HepG2 (cell line): Measurements from ENCODE around the gene PALM2AKAP2. TPM values are rescaled to one million over a fixed set of nuclear protein-coding genes. Genes with fewer than 3 reads are reported as not detected.

Experiments used
- ATAC-seq: fragments of 200-7000 bp; cut with Tn5 transposase; 3 replicates; pipeline ENCODE4 v1.9.1; 2020; ENCODE audit warnings: mild to moderate bottlenecking, moderate library complexity
- BruUV-seq: library from RNA; stranded (reverse); fragments of 400-500 nt; replicated peaks from 2 replicates; lab custom pipeline; 2021; lab: Mats Ljungman, UMichigan
- CTCF ChIA-PET: fragments of 300-600 bp; formaldehyde crosslinking; extraction: SDS; loops from one replicate; lab custom pipeline; 2021; ENCODE audit warnings: low total read pairs, inconsistent platforms, low intra/inter-chr PET ratio; lab: Yijun Ruan, JAX
- POLR2A ChIA-PET: fragments of 350-600 bp; sonication (Branson Sonifier 250); formaldehyde crosslinking; loops from one replicate; lab custom pipeline; 2020; ENCODE audit warnings: antibody characterized with exemption, inconsistent platforms; lab: Yijun Ruan, JAX
- DNase-seq: peaks from one replicate; pipeline ENCODE4 v3.0.0-alpha.2; 2015; ENCODE audit warnings: low spot score
- FAIRE-seq: peaks from 3 replicates; lab custom pipeline; 2011; peaks lifted over from hg19 to GRCh38; lab: Jason Lieb, UNC
- H2AFZ ChIP-seq: one replicate; pipeline ENCODE4 v1.6.1; 2011; ENCODE audit warnings: low read length, inconsistent platforms
- H3K27ac ChIP-seq: fragments of 300-600 bp; 3 replicates; pipeline ENCODE4 v1.8.0; 2011; ENCODE audit warnings: mixed run types, mild to moderate bottlenecking, mixed read lengths, low read length, inconsistent platforms; ENCODE audit not compliant: insufficient read depth; ENCODE audit errors: extremely low read length
- H3K27me3 ChIP-seq, 2 experiments: fragments of 200-600 bp in 1 of 2; 2 replicates in 1 of 2; 3 replicates in 1 of 2; pipeline versions ENCODE4 v1.6.0 to v1.8.0; 2011; ENCODE audit warnings: low read length in 2 of 2, mild to moderate bottlenecking in 2 of 2, moderate library complexity in 2 of 2, inconsistent platforms in 1 of 2; ENCODE audit not compliant: insufficient read depth in 2 of 2, control insufficient read depth in 1 of 2
- H3K36me3 ChIP-seq, 2 experiments: fragments of 200-600 bp in 1 of 2; replicated peaks in 1 of 2; 2 replicates in 1 of 2; 3 replicates in 1 of 2; pipeline versions ENCODE4 v1.5.1 to v1.8.0; 2011; ENCODE audit warnings: low read length in 2 of 2, inconsistent platforms in 1 of 2; ENCODE audit not compliant: insufficient read depth in 2 of 2, control insufficient read depth in 1 of 2
- H3K4me1 ChIP-seq: 2 replicates; pipeline ENCODE4 v1.5.1; 2012; ENCODE audit warnings: low read length, inconsistent platforms; ENCODE audit not compliant: insufficient read depth
- H3K4me2 ChIP-seq: 2 replicates; pipeline ENCODE4 v1.6.0; 2011; ENCODE audit warnings: low read depth, low read length, inconsistent platforms
- H3K4me3 ChIP-seq, 3 experiments: fragments of 200-600 bp in 1 of 3; sonication (generic), shearing (Covaris generic) in 1 of 3; replicated peaks in 1 of 3; 2 replicates each; pipeline ENCODE4 v1.5.1; 2011 to 2016; ENCODE audit warnings: low read length in 3 of 3, inconsistent platforms in 2 of 3, low read depth in 2 of 3, mild to moderate bottlenecking in 2 of 3, control low read depth in 1 of 3, mixed read lengths in 1 of 3; ENCODE audit not compliant: insufficient read depth in 1 of 3
- H3K79me2 ChIP-seq: one replicate; pipeline ENCODE4 v1.6.1; 2011; ENCODE audit warnings: low read length, inconsistent platforms; ENCODE audit not compliant: insufficient read depth
- H3K9ac ChIP-seq: 2 replicates; pipeline ENCODE4 v1.6.0; 2011; ENCODE audit warnings: mild to moderate bottlenecking, low read depth, low read length, inconsistent platforms; ENCODE audit not compliant: insufficient read depth
- H3K9me3 ChIP-seq: 2 replicates; pipeline ENCODE4 v1.5.1; 2012; ENCODE audit warnings: mild to moderate bottlenecking, low read length
- H4K20me1 ChIP-seq: 2 replicates; pipeline ENCODE4 v1.6.0; 2011; ENCODE audit warnings: inconsistent platforms, mild to moderate bottlenecking, low read length, moderate library complexity; ENCODE audit not compliant: insufficient read depth
- CREB1 ChIP-seq, 2 experiments: fragments of 450-650 bp in 1 of 2; IDR thresholded peaks; 2 replicates each; pipeline ENCODE4 v1.6.1; 2016 to 2017; ENCODE audit warnings: control low read depth in 1 of 2, mild to moderate bottlenecking in 1 of 2, missing compliant biosample characterization in 1 of 2, missing genetic modification characterization in 1 of 2
- GLI4 ChIP-seq: sonication (generic); formaldehyde crosslinking; IDR thresholded peaks from 2 replicates; pipeline ENCODE4 v1.5.1; 2020; ENCODE audit warnings: missing genetic modification reagents, mild to moderate bottlenecking, moderate library complexity, borderline replicate concordance
- KAT2B ChIP-seq: fragments of 150-350 bp; IDR thresholded peaks from 2 replicates; pipeline ENCODE4 v1.6.1; 2014; ENCODE audit warnings: low read depth, low read length, borderline replicate concordance
- NFKBIZ ChIP-seq: IDR thresholded peaks from 2 replicates; pipeline ENCODE4 v1.6.1; 2018; ENCODE audit warnings: missing genetic modification reagents, missing compliant biosample characterization
- SRSF4 ChIP-seq: fragments of 200-400 bp; formaldehyde crosslinking; IDR thresholded peaks from one replicate; pipeline ENCODE4 v1.6.1; 2018; ENCODE audit warnings: mild to moderate bottlenecking, low read depth, low read length, moderate library complexity; ENCODE audit not compliant: poor library complexity, severe bottlenecking
- ZNF550 ChIP-seq: sonication (generic); formaldehyde crosslinking; IDR thresholded peaks from 2 replicates; pipeline ENCODE4 v1.4.0; 2020; ENCODE audit warnings: mild to moderate bottlenecking, missing genetic modification reagents, borderline replicate concordance
- ZNF567 ChIP-seq: sonication (generic); formaldehyde crosslinking; IDR thresholded peaks from 2 replicates; pipeline ENCODE4 v1.8.1; 2023; ENCODE audit warnings: mild to moderate bottlenecking, missing genetic modification reagents, borderline replicate concordance
- WGBS: methylation state at CpG from one replicate; pipeline ENCODE4 v1.1.6; 2017; ENCODE audit warnings: low lambda C conversion rate; 5-methylcytosine and 5-hydroxymethylcytosine counted together
- in situ Hi-C: cut with HindIII; loops from 2 replicates; pipeline ENCODE4 v1.10.0; 2017; ENCODE audit warnings: low pct_unique_long_range_greater_than_20kb; ENCODE audit not compliant: extremely low pct_ligation_motif_present
- intact Hi-C: fragments of 100-400 bp; cut with micrococcal nuclease; formaldehyde crosslinking; loops from one replicate; pipeline ENCODE4 v1.10.0; 2022; ENCODE audit not compliant: unreplicated experiment
- polyA plus RNA-seq, 8 experiments: library from polyadenylated mRNA; depleted of rRNA in 3 of 8; stranded (reverse) in 7 of 8; unstranded in 1 of 8; fragments of >200 nt; fragmentation: Illumina TruSeq in 4 of 8; extraction: Trizol in 4 of 8; gene quantifications; 2 replicates each; pipeline versions ENCODE4 v1.2.1 to v1.2.3, GENCODE V29; 2011 to 2016; ENCODE audit warnings: low read depth in 4 of 8, missing spikeins in 1 of 8, mixed read lengths in 1 of 8; ENCODE audit not compliant: insufficient read depth in 1 of 8
- total RNA-seq, 5 experiments: library from RNA; depleted of rRNA; stranded (reverse); fragments of >200 nt; fragmentation: Illumina TruSeq; extraction: Trizol; gene quantifications; 2 replicates each; pipeline ENCODE4 v1.2.3, GENCODE V29; 2016; ENCODE audit warnings: low read depth in 1 of 5

The PALM2AKAP2 gene
- total and polyA plus RNA-seq, 2 of the 13 experiments (the other 11 are each of a cell fraction or from before 2014, with no cell fraction given): 0.25 to 1.8 TPM

- no peak for TF ChIP-seq GLI4 (CRISPR knock-in tag)
Measured at GRCh38 chr9:109755040-109755439, 25.0 kb upstream of the PALM2AKAP2 start (continued).

DNA sequence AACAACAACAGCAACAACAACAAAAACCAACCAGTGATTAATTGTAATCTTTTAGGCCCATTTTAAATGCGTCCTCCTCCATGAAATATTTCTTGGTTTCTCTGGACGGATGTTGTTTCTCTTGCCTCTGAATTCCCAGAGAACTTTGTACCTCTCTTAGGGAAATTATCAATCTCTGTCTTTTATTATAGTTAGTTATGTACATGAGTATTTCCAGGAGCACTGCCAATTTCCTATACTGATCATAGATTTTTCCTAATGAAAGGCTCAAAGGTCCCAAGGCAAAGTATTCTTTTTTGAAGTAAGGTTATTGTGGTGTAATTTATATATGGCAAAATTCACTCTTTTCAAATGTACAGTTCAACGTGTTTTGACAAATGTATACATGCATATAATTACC lies 20.4 kb upstream of the PALM2AKAP2 start:
- no peak overlapping the region for H3K4me2 ChIP-seq
- no peak overlapping the region for H3K27ac ChIP-seq
- no peak overlapping the region for H3K9ac ChIP-seq
- ATAC-seq: no peak
- no peak for DNase-seq
- intact Hi-C loops: no loop called here
- in situ Hi-C loops: no loop called here
- no peaks in the 10 kb centered on the region for H3K79me2 ChIP-seq
- no peaks in the 10 kb centered on the region for H3K4me1 ChIP-seq
- no peak for FAIRE-seq
- H3K4me3 ChIP-seq: no peak overlapping the region
- no peaks in the 10 kb centered on the region for H3K9me3 ChIP-seq
- ChIA-PET POLR2A (no interaction called here), CTCF (no interaction called here)
- H3K36me3 ChIP-seq: no peaks in the 10 kb centered on the region
- no peak overlapping the region for H2AFZ ChIP-seq
- TF ChIP-seq ZNF567 (CRISPR knock-in tag) (no peak), ZNF550 (CRISPR knock-in tag) (no peak)
- no peaks in the 10 kb centered on the region for H4K20me1 ChIP-seq
- H3K27me3 ChIP-seq: no peaks in the 10 kb centered on the region
- WGBS: 34% methylated on average over 3 of the region's 3 CpGs
- BruUV-seq: no TSS peak

DNA sequence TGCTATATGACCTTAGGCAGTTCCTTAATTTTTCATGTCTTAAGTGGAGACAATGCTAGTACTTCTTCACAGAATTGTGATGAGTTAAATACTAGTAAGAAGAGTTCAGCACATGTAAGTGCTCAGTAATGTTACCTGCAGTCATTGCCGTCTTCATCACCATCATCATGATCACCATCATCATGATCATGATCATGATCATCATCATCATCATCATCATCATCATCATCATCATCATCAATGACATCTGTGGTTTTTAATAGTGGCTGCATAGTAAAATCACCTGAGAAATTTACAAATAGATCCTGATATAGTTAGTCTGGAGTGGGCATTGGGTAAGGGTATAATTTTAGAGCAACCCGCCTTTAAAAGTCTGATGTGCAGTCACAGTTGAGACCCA lies 14.7 kb upstream of the PALM2AKAP2 start:
- Histone ChIP-seq H3K9ac (no peak overlapping the region), H3K36me3 (no peaks in the 10 kb centered on the region), H2AFZ (no peak overlapping the region), H3K27ac (no peak overlapping the region), H3K4me3 (no peak overlapping the region), H4K20me1 (no peaks in the 10 kb centered on the region), H3K27me3 (no peaks in the 10 kb centered on the region), H3K9me3 (no peaks in the 10 kb centered on the region), H3K4me1 (no peaks in the 10 kb centered on the region), H3K4me2 (no peak overlapping the region), H3K79me2 (no peaks in the 10 kb centered on the region)
- TF ChIP-seq KAT2B: no peak
- no peak for TF ChIP-seq SRSF4
- TF ChIP-seq CREB1 (IDR thresholded peaks at IDR 0.05): peak; percentile 87
- TF ChIP-seq CREB1 (CRISPR knock-in tag; IDR thresholded peaks at IDR 0.05): no peak
- TF ChIP-seq NFKBIZ (CRISPR knock-in tag): no peak
- intact Hi-C loops: no loop called here
- POLR2A ChIA-PET: no interaction called here
- in situ Hi-C loops: no loop called here
- CTCF ChIA-PET: no interaction called here
- BruUV-seq: no TSS peak
- no peak for ATAC-seq
- no peak for FAIRE-seq
- DNase-seq: no peak
- WGBS: 16% methylated on average over 2 of the region's 2 CpGs
